DND-41 (cell line): ENCODE results near the gene RIPOR2.

Experiments
- ATAC-seq: fragments of 200-7000 bp; cut with Tn5 transposase; 3 replicates; pipeline ENCODE4 v1.9.1; 2021; ENCODE audit warnings: low read depth; ENCODE audit not compliant: insufficient read depth
- DNase-seq: peaks from one replicate; pipeline ENCODE4 v3.0.0-alpha.2; 2020
- H2AFZ ChIP-seq: 2 replicates; pipeline ENCODE4 v1.6.0; 2012; ENCODE audit warnings: low read depth, low read length
- H3K27ac ChIP-seq: 2 replicates; pipeline ENCODE4 v1.5.1; 2012; ENCODE audit warnings: low read length, inconsistent platforms
- H3K27me3 ChIP-seq: fragments of 200-600 bp; sonication (generic); 2 replicates; pipeline ENCODE4 v1.6.0; 2012; ENCODE audit warnings: low read length, mild to moderate bottlenecking, inconsistent platforms; ENCODE audit not compliant: insufficient read depth, poor library complexity
- H3K36me3 ChIP-seq: 2 replicates; pipeline ENCODE4 v1.5.1; 2012; ENCODE audit warnings: low read length, inconsistent platforms; ENCODE audit not compliant: insufficient read depth
- H3K4me1 ChIP-seq: 2 replicates; pipeline ENCODE4 v1.5.1; 2012; ENCODE audit warnings: mild to moderate bottlenecking, low read length; ENCODE audit not compliant: insufficient read depth
- H3K4me2 ChIP-seq: 2 replicates; pipeline ENCODE4 v1.6.0; 2012; ENCODE audit warnings: mild to moderate bottlenecking, moderate library complexity, low read length, inconsistent platforms; ENCODE audit not compliant: insufficient read depth
- H3K4me3 ChIP-seq, 2 experiments: fragments of 200-600 bp in 1 of 2; shearing (Covaris generic) in 1 of 2; 2 replicates each; pipeline ENCODE4 v1.5.1; 2012 to 2016; ENCODE audit warnings: inconsistent platforms in 2 of 2, low read length in 2 of 2, mild to moderate bottlenecking in 2 of 2, low read depth in 1 of 2, moderate library complexity in 1 of 2
- H3K79me2 ChIP-seq: 2 replicates; pipeline ENCODE4 v1.6.0; 2012; ENCODE audit warnings: low read length, inconsistent platforms; ENCODE audit not compliant: insufficient read depth
- H3K9ac ChIP-seq: 2 replicates; pipeline ENCODE4 v1.6.0; 2012; ENCODE audit warnings: low read depth, mild to moderate bottlenecking, inconsistent platforms, low read length, moderate library complexity
- H3K9me3 ChIP-seq: 2 replicates; pipeline ENCODE4 v1.5.1; 2012; ENCODE audit warnings: low read length, moderate library complexity, mild to moderate bottlenecking, inconsistent platforms; ENCODE audit not compliant: insufficient read depth, severe bottlenecking
- H4K20me1 ChIP-seq: 2 replicates; pipeline ENCODE4 v1.6.0; 2012; ENCODE audit warnings: low read length; ENCODE audit not compliant: insufficient read depth
- EZH2 ChIP-seq: IDR thresholded peaks from 3 replicates; pipeline ENCODE4 v1.6.1; 2012; ENCODE audit warnings: borderline replicate concordance, low read depth, mild to moderate bottlenecking, moderate library complexity, low read length, inconsistent platforms; ENCODE audit not compliant: severe bottlenecking
- TF ChIP-seq, protein P1 (sequence below): IDR thresholded peaks from 2 replicates; pipeline ENCODE4 v1.5.1; 2012; ENCODE audit warnings: borderline replicate concordance, low read length, moderate library complexity, mild to moderate bottlenecking; ENCODE audit not compliant: poor library complexity, severe bottlenecking; ENCODE audit errors: extremely low read depth

The RIPOR2 gene

DNA sequence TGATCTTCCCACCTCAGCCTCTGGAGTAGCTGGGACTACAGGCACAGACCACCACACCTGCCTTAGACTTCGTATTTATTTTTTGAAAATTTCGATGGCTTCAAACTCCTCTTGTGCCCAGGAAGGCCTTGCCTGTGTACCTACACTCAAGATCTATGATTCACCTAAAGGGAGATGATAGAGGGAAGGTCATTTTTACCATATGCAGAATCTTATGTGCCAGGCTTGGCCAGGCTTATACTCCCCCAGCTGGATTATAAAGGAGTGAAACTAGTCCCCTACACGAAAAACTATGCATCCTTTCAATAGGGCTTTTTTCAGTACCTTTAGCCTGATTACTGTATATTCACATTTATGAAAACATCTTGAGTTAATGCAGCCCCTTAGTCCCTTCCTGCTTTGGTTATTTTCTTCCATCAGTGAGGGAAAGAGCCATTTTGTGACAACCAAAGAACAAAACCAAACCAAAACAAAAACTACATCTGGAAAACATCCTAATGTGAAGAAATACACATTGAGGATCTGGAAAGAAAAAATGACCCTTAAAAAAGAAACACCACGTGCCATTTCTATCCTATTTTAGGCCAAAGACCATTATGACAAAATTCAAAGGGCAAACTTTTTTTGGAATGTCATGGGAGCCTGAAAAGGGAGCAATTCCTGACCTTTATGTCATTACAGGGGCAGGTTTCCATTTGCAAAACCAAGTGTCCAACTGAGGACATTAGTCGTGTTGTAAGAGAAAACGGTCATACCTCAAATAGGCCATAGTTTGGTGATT lies 34.7 kb downstream of the RIPOR2 start:
- Histone ChIP-seq H3K27ac (no peak overlapping the region), H3K9me3 (no peaks in the 10 kb centered on the region), H4K20me1 (no peaks in the 10 kb centered on the region), H3K27me3 (no peaks in the 10 kb centered on the region), H3K79me2 (no peaks in the 10 kb centered on the region), H3K9ac (no peak overlapping the region), H3K4me2 (no peak overlapping the region), H3K4me3 (no peak overlapping the region), H3K36me3 (no peaks in the 10 kb centered on the region), H2AFZ (no peak overlapping the region), H3K4me1 (no peaks in the 10 kb centered on the region)
- DNase-seq (no peak), ATAC-seq (no peak)
- no peak for TF ChIP-seq EZH2
- TF ChIP-seq, protein P1, sequence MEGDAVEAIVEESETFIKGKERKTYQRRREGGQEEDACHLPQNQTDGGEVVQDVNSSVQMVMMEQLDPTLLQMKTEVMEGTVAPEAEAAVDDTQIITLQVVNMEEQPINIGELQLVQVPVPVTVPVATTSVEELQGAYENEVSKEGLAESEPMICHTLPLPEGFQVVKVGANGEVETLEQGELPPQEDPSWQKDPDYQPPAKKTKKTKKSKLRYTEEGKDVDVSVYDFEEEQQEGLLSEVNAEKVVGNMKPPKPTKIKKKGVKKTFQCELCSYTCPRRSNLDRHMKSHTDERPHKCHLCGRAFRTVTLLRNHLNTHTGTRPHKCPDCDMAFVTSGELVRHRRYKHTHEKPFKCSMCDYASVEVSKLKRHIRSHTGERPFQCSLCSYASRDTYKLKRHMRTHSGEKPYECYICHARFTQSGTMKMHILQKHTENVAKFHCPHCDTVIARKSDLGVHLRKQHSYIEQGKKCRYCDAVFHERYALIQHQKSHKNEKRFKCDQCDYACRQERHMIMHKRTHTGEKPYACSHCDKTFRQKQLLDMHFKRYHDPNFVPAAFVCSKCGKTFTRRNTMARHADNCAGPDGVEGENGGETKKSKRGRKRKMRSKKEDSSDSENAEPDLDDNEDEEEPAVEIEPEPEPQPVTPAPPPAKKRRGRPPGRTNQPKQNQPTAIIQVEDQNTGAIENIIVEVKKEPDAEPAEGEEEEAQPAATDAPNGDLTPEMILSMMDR = no peak

DNA sequence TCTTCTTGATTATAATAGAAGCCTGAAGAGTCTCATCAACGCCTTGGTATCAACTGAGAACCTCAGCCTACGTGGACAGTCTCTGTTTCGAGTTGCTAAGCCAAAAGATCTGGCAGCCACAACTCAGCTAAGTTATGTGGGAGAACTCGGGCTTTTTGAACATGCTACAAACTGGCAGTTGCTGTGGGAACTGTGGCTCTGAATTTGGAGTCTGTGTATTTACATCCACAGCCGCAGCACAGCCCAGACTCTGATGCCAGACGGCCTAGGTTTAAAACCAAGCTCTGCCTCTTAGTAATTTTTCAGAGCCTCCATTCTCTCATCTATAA lies 35.8 kb downstream of the RIPOR2 start:
- H3K79me2 ChIP-seq = no peaks in the 10 kb centered on the region
- H3K4me3 ChIP-seq = no peak overlapping the region
- DNase-seq (no peak), ATAC-seq (no peak)
- no peaks in the 10 kb centered on the region for H3K27me3 ChIP-seq
- H4K20me1 ChIP-seq = no peaks in the 10 kb centered on the region
- H3K4me2 ChIP-seq = no peak overlapping the region
- no peak overlapping the region for H3K27ac ChIP-seq
- H3K4me1 ChIP-seq = no peaks in the 10 kb centered on the region
- H2AFZ ChIP-seq = no peak overlapping the region
- H3K36me3 ChIP-seq = no peaks in the 10 kb centered on the region
- H3K9me3 ChIP-seq = no peaks in the 10 kb centered on the region
- no peak for TF ChIP-seq EZH2
- TF ChIP-seq, protein P1 = no peak
- H3K9ac ChIP-seq = no peak overlapping the region

DNA sequence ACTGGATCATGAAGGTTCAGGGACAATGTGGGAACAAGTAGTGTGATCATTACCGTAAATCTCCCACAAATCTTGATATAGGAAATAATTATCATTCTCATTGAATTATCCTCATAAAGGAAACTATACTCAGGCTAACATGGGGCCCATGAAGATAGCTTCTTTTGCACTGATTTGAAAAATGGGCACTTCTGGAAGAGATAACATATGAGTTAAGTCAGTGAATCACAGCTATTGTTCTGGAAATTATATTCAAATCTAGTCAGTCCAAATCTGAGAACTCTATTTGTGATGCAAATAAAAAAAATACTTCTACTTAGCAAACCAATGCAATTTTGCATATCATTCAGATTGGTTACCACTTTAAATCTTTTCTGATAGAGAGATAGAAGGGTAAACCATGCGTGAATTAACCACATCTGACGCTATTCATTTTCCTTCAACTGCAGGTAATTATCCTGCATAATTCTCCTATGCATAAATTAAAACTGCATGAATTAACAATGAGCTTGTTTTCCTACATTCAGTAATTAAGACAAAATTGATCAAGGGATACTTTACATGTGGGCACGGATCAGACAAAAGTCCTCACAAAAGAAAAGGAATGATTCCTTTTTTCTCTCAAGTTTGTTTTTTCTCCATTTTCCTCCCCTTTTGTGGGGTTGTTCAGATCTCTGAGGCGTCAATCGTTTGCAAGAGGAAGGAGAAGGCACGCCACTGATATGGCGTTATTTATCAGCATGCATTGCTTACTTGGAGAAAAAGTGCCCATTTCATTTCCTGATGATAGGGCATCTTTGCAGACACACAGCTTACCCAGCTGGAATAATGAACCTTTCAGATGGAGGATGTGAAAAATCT lies 36.4 kb downstream of the RIPOR2 start:
- H3K4me1 ChIP-seq = no peaks in the 10 kb centered on the region

More for the DNA sequence above, 36.4 kb downstream of the RIPOR2 start:
- H2AFZ ChIP-seq = no peak overlapping the region
- TF ChIP-seq, protein P1 = no peak
- no peak for TF ChIP-seq EZH2
- no peaks in the 10 kb centered on the region for H3K27me3 ChIP-seq
- no peaks in the 10 kb centered on the region for H4K20me1 ChIP-seq
- H3K36me3 ChIP-seq = no peaks in the 10 kb centered on the region
- H3K27ac ChIP-seq = no peak overlapping the region
- H3K9me3 ChIP-seq = no peaks in the 10 kb centered on the region
- H3K9ac ChIP-seq = no peak overlapping the region
- no peaks in the 10 kb centered on the region for H3K79me2 ChIP-seq
- H3K4me2 ChIP-seq = no peak overlapping the region
- no peak for DNase-seq
- ATAC-seq = no peak
- no peak overlapping the region for H3K4me3 ChIP-seq
